GM12875 (cell line): Measurements from ENCODE around the gene LYZ.

Experiments
- H3K4me3 ChIP-seq: one replicate; pipeline ENCODE4 v1.5.1; 2011; ENCODE audit warnings: low read depth, low read length, control low read depth
- CTCF ChIP-seq: IDR thresholded peaks from 2 replicates; pipeline ENCODE4 v1.5.1; 2011; ENCODE audit warnings: low read depth, mild to moderate bottlenecking, control low read depth, inconsistent platforms, low read length, moderate library complexity, borderline replicate concordance; ENCODE audit not compliant: insufficient read depth

LYZ gene

GRCh38 chr12:69331909-69332684 is 16.1 kb upstream of the LYZ start:
- TF ChIP-seq CTCF = no peak
- no peak overlapping the region for H3K4me3 ChIP-seq

GRCh38 chr12:69332815-69333358 is 15.3 kb upstream of the LYZ start:
- no peak for TF ChIP-seq CTCF
- no peak overlapping the region for H3K4me3 ChIP-seq

GRCh38 chr12:69334158-69334557 is 14.0 kb upstream of the LYZ start:
- no peak for TF ChIP-seq CTCF
- H3K4me3 ChIP-seq = no peak overlapping the region

GRCh38 chr12:69337311-69338090 is 10.7 kb upstream of the LYZ start:
- TF ChIP-seq CTCF = no peak

GRCh38 chr12:69338120-69338859 is 9.9 kb upstream of the LYZ start:
- H3K4me3 ChIP-seq = no peak overlapping the region
- no peak for TF ChIP-seq CTCF

More at GRCh38 chr12:69337311-69338090, 10.7 kb upstream of the LYZ start:
- H3K4me3 ChIP-seq = no peak overlapping the region

GRCh38 chr12:69338936-69339335 is 9.2 kb upstream of the LYZ start:
- no peak for TF ChIP-seq CTCF
- H3K4me3 ChIP-seq = no peak overlapping the region
